Measurements from ENCODE around the gene LCT.
A peak's percentile ranks its signal among the peaks of the same experiment; 100 is the strongest.
"Not testable (repeated sequence)": the region's sequence is repeated elsewhere in the genome, so short reads cannot be mapped to it uniquely, and the experiment has no call there.

LCT gene

DNA sequence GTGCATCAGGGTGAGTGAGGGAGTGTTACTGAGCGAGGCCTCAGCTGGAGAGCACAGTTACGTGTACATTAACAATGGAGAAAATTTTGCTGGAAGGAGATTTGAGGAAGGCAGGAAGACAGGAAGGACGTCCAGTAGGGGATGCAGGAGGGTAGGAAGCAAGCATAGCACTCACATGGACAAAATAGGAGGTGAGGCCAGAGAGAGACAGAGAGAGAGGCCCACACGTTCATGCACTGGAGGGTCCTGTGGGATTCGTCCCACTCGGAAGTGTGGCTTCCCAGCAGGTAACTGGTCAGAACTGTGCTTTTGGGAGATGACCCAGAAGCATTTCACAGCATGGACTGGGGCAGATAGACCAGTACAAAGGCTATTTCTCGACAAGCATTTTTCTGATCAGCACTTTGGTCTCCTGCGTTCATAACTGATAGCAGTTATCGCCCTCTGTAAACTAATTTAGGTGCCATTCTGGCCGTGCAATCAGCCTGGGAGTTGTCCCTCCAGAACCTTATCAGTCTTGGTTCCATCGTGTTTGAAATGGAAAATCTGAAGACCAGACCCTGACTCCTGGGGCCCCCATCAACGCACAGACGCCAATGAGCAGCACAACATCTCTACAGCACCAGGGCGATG is 5.7 kb downstream of the LCT start:
- no peak for DNase-seq

- no peak for DNase-seq
These were observed 7.4 kb downstream of the LCT start for GRCh38 chr2:135829378-135830135.

DNA sequence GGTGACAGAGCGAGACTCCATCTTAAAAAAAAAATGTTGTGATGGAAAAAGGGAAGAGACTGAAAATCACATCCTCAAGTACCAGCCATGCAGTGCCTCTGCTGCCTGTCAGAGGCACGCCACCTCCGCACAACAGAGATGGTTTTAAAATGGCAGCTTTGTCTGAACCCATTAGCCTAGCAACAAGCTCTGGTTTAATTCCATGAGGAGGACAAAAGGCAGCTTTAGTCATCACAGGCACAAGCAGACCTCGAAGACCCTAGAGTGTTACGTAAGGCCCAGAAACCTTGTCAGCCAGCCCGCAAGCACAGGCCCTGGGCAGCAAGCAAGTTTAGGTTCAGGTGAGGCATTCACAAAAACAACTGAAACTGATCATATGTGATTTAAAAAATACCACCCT is 10.4 kb downstream of the LCT start:
- DNase-seq = no peak

DNA sequence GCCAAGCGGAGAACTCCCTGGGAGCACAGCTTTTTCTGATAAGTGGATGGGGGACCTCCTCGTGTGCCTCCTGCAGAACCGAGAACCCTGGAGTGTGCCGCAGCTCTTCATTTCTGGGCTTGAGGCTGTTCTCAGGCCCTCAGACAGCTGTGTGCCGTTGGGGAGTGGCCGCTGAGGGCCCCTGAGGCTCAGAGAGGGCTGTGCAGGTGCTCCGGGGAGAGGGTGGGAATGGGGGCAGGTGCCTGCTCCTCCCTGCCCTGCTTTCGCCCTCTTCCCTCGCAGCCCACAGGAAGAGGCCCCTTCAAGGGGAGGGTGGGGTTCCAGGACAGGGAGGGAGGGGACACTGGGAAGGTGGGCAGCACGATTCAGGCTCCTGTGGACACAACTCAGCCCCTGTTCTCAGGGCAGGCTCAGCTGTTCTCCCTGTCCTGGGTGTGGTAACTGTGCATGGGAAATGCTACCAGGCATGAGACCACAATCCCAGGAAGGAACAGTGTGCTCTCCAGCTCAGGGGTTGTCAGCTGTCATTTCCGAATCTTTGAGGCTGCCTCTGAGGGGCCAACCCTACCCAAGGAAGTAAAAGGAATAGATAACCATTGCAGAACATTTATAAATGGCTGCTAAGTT is 11.3 kb downstream of the LCT start:
- DNase-seq = no peak

DNA sequence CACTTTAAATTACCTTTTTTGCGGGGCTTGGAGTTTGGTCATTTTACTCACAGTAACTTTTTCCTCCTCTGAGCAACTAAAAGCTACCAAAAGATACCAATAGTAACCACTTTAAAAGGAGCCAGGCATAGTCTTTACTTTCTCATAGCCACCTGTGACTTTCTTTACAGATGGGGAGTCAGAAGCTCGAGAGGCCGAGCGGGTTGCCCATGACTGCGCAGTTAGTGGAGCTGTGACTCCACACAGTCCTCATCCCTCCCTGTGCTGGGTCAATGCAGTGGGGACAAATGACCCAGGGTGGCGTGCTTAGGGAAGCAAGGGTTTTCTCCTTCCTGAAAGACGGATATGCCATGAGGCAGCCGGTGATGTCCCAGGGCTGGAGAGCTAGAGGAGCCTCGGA is 11.9 kb downstream of the LCT start:
- no peak for DNase-seq

- no peak for DNase-seq
These were observed 14.1 kb downstream of the LCT start for GRCh38 chr2:135822855-135823254.

GRCh38 chr2:135821190-135821589 is 15.8 kb downstream of the LCT start:
- DNase-seq = no peak

DNA sequence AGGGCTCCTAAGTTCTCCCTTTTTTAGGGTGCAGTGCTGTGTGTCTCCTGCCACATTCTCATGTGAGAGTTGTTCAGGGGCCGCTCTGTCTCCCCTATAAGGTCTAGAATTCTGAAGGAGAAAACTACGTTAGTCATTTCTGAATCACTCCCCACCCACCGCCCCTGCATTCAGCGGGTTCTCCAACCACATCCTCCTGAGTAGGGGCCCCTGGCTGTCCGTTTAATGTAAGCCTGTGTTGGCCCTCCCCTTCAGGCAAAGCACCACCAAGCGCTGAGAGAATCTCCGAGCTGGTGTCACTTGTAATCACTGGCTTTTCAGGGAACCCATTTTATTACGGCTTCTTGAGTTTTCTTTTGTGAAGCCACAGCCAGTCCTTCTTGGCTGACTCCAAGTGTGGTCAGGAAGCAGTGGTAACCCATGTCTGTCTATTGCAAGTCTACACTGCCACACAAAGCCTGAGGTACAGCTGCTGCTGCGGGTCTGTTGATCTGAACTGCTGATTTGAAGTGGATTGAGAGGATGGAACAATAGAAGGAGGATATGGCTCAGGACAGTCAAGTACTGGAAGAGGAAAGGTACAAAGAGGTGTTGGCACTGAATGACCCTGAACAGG is 16.9 kb downstream of the LCT start:
- DNase-seq = peak; percentile 71 to 74

GRCh38 chr2:135818937-135819610 is 17.9 kb downstream of the LCT start:
- peak; percentile 36 to 46 for DNase-seq

DNA sequence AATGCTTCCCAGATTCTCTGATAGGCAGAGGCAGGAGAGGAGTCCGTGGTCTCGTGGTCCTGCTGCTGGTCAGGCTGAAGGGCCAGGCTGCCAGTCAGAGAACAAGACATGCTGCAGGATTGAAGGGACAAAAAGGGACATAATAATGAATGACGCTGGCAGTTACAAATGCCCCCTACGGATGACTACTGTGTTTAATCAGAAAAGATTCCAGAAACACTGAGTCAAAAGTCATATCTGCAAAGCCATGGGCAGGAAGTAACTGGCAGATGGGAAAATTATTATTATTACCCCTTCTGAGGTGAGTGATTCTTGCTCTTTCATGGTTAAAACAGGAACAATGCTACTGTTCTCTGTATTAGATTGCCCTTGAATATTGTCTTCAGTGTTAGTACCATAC is 19.0 kb downstream of the LCT start:
- DNase-seq = no peak

DNA sequence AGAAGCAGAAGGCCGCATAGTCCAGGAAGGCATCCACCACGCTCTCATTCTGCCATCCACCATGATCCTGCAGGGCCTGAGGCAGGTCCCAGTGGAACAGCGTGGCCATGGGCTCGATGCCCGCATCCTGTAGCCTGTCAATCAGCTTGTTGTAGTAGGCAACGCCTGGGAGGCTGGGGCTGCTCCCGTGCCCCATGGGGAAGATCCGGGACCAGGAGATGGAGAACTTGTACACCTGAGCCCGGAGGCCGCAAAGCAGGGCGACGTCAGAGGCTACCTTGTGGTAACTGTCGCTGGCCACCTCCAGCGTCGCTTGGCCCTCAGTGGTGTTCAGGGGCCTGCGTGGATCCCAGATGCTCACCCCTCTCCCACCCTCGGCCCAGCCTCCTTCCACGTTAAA is 19.5 kb downstream of the LCT start:
- no peak for DNase-seq

DNA sequence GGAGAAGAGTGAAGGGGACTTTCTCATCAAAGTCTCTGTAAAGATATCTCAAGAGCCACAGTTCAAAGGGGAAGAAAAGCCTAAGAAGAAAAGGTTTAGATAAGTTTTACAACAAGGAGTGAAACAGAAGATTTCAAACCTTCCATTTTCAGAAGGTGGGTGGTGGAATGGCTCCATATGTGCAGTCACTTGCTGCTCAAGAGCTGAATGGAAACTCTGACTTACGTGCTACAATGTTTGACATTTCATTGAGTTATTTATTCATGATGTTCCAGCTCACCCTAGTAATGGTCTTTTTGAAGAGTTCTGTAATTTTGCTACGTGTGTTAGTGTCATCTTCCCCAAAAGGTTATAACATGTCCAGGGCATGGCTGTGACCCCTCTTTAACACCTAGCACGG is 21.7 kb downstream of the LCT start:
- no peak for DNase-seq

GRCh38 chr2:135812907-135813511 is 24.0 kb downstream of the LCT start:
- DNase-seq = no peak

- not testable (repeated sequence) for DNase-seq
These were observed 29.1 kb downstream of the LCT start for GRCh38 chr2:135807874-135808273.

GRCh38 chr2:135803278-135803677 is 33.7 kb downstream of the LCT start:
- no peak for DNase-seq

- no peak for DNase-seq
These were observed 34.6 kb downstream of the LCT start for GRCh38 chr2:135802350-135802749.

DNA sequence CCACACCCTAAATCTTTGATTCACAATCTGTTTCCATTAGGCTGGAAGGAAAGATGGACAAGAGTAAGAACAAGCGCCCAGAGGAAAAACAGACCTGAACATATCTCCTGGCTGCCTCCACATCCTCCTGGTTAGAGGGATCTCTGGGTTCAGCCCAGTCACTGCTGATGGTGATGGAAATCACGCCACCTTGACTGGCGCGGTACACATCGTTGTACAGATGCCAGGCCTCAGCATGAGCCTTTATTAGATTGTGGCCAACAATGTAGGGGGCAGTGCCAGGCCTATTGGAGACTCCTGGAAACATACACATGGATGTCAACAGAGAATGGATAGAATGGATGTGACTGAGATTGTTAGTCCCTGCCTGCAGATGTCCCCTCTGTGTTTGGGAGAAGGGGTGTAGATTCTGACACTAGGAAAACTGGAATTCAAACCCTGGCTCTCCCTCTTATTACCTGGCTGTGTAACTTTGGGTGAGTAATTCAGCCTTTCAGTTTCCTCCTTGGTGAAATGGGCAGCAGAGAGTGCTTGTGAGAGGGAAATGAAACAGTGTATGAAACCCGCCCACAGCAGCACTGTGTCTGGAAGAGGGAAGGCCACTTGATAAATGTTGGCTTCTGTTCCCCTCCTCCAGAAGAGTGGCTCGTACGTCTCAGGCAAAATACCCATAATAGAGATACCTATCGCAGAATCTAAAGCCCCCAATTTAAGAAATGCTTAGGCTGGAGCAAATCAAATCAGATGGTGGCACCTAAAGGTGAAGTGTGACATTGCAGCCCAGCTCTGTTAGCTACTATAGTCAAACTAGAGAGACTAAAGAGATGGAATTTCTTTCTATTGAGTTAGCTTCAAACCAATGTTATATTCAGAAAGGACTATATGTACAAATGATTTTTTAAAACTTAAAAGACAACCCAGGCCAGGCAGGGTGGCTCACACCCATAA is 36.2 kb downstream of the LCT start:
- no peak for DNase-seq

DNA sequence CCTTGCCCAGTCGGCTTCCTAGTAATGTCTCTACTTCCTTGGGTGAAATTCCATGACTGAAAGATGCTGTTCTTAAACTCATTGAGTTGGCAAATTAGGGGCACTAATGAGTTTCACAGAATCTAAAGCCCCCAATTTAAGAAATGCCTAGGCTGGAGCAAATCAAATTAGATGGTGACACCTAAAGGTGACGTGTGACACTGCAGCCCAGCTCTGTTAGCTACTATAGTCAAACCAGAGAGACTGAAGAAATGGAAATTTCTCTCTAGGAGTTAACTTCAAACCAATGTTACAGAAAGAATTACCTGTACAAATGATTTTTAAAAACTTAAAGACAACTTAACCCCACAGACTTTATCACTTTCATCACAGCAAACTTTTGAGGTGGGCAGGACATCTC is 37.2 kb downstream of the LCT start:
- DNase-seq = no peak

DNA sequence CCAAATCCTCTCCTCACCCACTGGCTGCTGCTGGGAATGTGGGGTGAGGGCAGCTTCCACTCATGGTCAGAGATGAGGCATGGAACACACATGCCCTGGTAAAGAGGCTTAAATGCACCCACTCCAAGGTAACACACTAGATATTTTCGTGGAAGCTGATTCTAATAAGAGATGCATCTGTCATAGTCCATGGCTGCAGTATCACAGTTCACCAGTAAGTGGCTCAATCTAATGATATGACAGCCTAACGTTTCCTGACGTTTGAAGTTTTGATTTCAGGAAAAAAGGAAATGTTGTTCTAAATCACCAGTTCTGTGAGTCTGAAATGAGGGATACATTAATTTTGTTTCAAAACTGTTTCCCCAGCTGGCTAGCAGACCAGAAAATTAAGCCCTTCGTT is 38.2 kb downstream of the LCT start:
- no peak for DNase-seq

- DNase-seq = no peak
These were observed 38.7 kb downstream of the LCT start for GRCh38 chr2:135798275-135798705.

- DNase-seq = peak; percentile 81 to 83
These were observed 39.3 kb downstream of the LCT start for GRCh38 chr2:135797497-135798274.
